Gastroesophageal sphincter (tissue), 4 donors: Measurements from ENCODE around the gene CCDC124. TPM values are rescaled to one million over a fixed set of nuclear protein-coding genes. Genes with fewer than 3 reads are reported as not detected.
"Not testable (repeated sequence)": the region's sequence is repeated elsewhere in the genome, so short reads cannot be mapped to it uniquely, and the experiment has no call there.

ENCODE experiments used
- ATAC-seq: fragments of 150-250 bp; one replicate; pipeline ENCODE4 v1.9.1; 2016; ENCODE audit warnings: mild to moderate bottlenecking, moderate library complexity
- H3K27ac ChIP-seq, 4 donors: fragments of 200-600 bp; sonication (generic) in 3 of 4; 1 replicate in 3 of 4; 2 replicates in 1 of 4; pipeline ENCODE4 v1.5.1; 2016 to 2019
- H3K27me3 ChIP-seq: fragments of 200-600 bp; sonication (generic); one replicate; pipeline ENCODE4 v1.5.1; 2019
- H3K36me3 ChIP-seq, 2 donors: fragments of 200-600 bp; sonication (generic); one replicate each; pipeline ENCODE4 v1.5.1; 2019; ENCODE audit warnings: control low read depth in 1 of 2
- H3K4me1 ChIP-seq, 3 donors: fragments of 200-600 bp; sonication (generic); 1 replicate in 2 of 3; 2 replicates in 1 of 3; pipeline ENCODE4 v1.5.1; 2016 to 2019; ENCODE audit warnings: control low read depth in 2 of 3
- H3K4me3 ChIP-seq, 2 donors: fragments of 200-600 bp; sonication (generic); one replicate each; pipeline ENCODE4 v1.5.1; 2019; ENCODE audit warnings: mild to moderate bottlenecking in 1 of 2, moderate library complexity in 1 of 2
- H3K9me3 ChIP-seq, 3 donors: fragments of 200-600 bp; sonication (generic); one replicate each; pipeline ENCODE4 v1.5.1; 2017 to 2019; ENCODE audit warnings: control low read depth in 2 of 3
- EP300 ChIP-seq: sonication (generic); formaldehyde crosslinking; IDR thresholded peaks from one replicate; pipeline ENCODE4 v1.6.1; 2017; ENCODE audit warnings: antibody characterized with exemption, mild to moderate bottlenecking
- POLR2A ChIP-seq, 2 donors: fragments of 450-650 bp; IDR thresholded peaks; one replicate each; pipeline ENCODE4 v1.6.1; 2017; ENCODE audit warnings: antibody characterized with exemption in 2 of 2, mild to moderate bottlenecking in 2 of 2, moderate library complexity in 1 of 2
- POLR2AphosphoS5 ChIP-seq: sonication (generic); formaldehyde crosslinking; IDR thresholded peaks from one replicate; pipeline ENCODE4 v1.6.1; 2017; ENCODE audit warnings: antibody characterized with exemption
- WGBS, 2 donors: methylation state at CpG; one replicate each; pipeline ENCODE4 v1.1.5; 2018; ENCODE audit warnings: low coverage in 1 of 2; 5-methylcytosine and 5-hydroxymethylcytosine counted together
- total RNA-seq, 4 donors: library from RNA; depleted of rRNA; stranded (reverse); fragments of >200 nt; gene quantifications; one replicate each; pipeline ENCODE4 v1.1.0, GENCODE V29; 2016
- TF ChIP-seq, protein P1 (sequence below), 4 experiments: fragments of 200-600 bp in 2 of 4; fragments of 450-650 bp in 2 of 4; sonication (generic) in 1 of 4; IDR thresholded peaks; one replicate each; pipeline ENCODE4 v1.5.1; 2017 to 2019; ENCODE audit warnings: antibody characterized with exemption in 4 of 4, mild to moderate bottlenecking in 2 of 4, moderate library complexity in 2 of 4

The CCDC124 gene
- total RNA-seq, 4 donors from 2014 or later = 48.1 to 75.9 (median 56.6) TPM

DNA sequence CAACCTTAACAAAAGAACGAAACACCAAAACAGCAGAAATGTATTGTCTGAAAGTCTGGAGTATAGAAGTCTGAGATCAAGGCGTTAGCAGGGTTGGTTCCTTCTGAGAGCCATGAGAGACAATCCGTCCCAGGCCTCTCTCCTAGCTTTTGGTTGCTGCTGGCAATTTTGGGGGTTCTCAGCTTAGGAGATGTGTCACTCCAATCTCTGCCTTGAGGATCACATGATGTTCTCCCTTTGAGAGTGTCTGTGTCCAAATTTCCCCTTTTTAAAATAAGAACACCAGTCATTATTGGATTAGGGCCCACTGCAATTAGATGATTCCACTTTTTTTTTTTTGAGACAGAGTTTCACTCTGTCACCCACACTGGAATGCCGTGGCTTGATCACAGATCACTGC, 44.2 kb downstream of the CCDC124 start:
- WGBS, 2 donors = 75 to 88% methylated on average over 3 to 4 of the region's 4 CpGs
- no peak overlapping the region for H3K4me3 ChIP-seq
- no peak for ATAC-seq
- H3K9me3 ChIP-seq = no peaks in the 10 kb centered on the region
- no peaks in the 10 kb centered on the region for H3K36me3 ChIP-seq
- H3K27ac ChIP-seq = no peak overlapping the region
- TF ChIP-seq POLR2AphosphoS5 = no peak
- TF ChIP-seq, protein P1, sequence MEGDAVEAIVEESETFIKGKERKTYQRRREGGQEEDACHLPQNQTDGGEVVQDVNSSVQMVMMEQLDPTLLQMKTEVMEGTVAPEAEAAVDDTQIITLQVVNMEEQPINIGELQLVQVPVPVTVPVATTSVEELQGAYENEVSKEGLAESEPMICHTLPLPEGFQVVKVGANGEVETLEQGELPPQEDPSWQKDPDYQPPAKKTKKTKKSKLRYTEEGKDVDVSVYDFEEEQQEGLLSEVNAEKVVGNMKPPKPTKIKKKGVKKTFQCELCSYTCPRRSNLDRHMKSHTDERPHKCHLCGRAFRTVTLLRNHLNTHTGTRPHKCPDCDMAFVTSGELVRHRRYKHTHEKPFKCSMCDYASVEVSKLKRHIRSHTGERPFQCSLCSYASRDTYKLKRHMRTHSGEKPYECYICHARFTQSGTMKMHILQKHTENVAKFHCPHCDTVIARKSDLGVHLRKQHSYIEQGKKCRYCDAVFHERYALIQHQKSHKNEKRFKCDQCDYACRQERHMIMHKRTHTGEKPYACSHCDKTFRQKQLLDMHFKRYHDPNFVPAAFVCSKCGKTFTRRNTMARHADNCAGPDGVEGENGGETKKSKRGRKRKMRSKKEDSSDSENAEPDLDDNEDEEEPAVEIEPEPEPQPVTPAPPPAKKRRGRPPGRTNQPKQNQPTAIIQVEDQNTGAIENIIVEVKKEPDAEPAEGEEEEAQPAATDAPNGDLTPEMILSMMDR (IDR thresholded peaks at IDR 0.05) = no peak
- H3K4me1 ChIP-seq = no peaks in the 10 kb centered on the region
- peaks cover 9% of the 10 kb centered on the region for H3K27me3 ChIP-seq

DNA sequence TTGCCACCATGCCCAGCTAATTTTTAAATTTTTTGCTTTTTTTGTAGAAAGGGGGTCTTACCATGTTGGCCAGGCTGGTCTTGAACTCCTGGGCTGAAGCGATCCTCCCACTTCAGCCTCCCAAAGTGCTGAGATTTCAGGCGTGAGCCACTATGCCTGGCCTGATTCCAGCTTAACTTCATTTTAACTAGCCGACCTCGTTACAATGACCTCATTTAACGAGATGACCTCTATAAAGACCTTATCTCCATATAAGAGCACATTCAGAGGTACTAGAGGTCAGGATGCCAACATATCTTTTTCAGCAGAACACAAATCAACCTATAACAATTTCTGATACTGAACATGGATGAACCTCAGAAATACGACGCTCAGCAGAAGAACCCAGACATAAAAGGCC, 44.7 kb downstream of the CCDC124 start:
- 68% methylated on average over 7 of the region's 7 CpGs; no CpG with 5 or more reads in 1 of the 2 donors for WGBS, 2 donors
- no peaks in the 10 kb centered on the region for H3K4me1 ChIP-seq
- H3K27ac ChIP-seq = no peak overlapping the region
- ATAC-seq = no peak
- H3K27me3 ChIP-seq = peaks cover 12% of the 10 kb centered on the region
- TF ChIP-seq, protein P1 (IDR thresholded peaks at IDR 0.05) = no peak
- no peak for TF ChIP-seq POLR2A (IDR thresholded peaks at IDR 0.05)
- no peak overlapping the region for H3K4me3 ChIP-seq
- no peaks in the 10 kb centered on the region for H3K9me3 ChIP-seq
- H3K36me3 ChIP-seq = no peaks in the 10 kb centered on the region

DNA sequence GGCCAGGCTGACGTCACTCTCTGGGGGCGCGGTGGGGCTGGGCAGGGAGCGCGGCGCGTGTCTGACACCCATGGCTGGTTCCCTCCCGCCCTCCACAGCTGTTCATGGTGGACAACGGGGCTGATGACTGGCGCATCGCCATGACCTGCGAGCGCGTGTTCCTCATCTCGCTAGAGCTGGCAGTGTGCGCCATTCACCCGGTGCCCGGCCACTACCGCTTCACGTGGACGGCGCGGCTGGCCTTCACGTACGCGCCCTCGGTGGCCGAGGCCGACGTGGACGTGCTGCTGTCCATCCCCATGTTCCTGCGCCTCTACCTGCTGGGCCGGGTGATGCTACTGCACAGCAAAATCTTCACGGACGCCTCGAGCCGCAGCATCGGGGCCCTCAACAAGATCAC, 48.8 kb downstream of the CCDC124 start:
- Histone ChIP-seq H3K36me3 (no peaks in the 10 kb centered on the region), H3K27me3 (peaks cover 39% of the 10 kb centered on the region), H3K4me3 (no peak overlapping the region), H3K4me1 (no peaks in the 10 kb centered on the region), H3K9me3 (no peaks in the 10 kb centered on the region), H3K27ac (no peak overlapping the region)
- no peak for ATAC-seq
- WGBS, 2 donors = 87% methylated on average over 16 of the region's 38 CpGs; no CpG with 5 or more reads in 1 of the 2 donors
- TF ChIP-seq, protein P1 (IDR thresholded peaks at IDR 0.05) = no peak
- no peak for TF ChIP-seq EP300
- TF ChIP-seq POLR2AphosphoS5 = no peak
- TF ChIP-seq POLR2A (IDR thresholded peaks at IDR 0.05) = no peak

DNA sequence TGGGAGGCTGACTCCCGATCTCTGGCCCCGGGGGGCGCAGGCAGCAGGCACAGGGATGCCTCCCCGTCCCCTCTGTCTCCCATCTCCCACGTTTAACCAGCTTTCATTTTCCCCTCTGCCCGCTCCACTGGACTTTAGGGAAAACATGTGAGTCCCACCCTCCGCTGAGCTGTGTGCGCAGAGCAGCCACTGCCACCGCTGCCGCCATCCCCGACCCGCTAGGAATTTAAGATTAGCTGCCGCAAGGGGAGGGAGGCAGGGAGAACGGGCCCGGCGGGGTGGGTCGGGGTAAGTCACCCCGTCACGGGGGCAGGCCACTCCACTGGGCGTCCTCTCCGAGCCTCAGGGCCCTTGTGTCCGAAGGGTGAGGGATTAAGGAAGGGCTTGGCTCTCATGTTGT, 49.6 kb downstream of the CCDC124 start:
- Histone ChIP-seq H3K4me3 (no peak overlapping the region), H3K4me1 (no peaks in the 10 kb centered on the region), H3K27ac (no peak overlapping the region), H3K27me3 (peaks cover 39% of the 10 kb centered on the region), H3K9me3 (no peaks in the 10 kb centered on the region), H3K36me3 (no peaks in the 10 kb centered on the region)
- TF ChIP-seq, protein P1 (IDR thresholded peaks at IDR 0.05) = no peak
- 65 to 100% methylated on average over 2 to 3 of the region's 22 CpGs for whole genome bisulfite sequencing, 2 donors
- ATAC-seq = no peak

DNA sequence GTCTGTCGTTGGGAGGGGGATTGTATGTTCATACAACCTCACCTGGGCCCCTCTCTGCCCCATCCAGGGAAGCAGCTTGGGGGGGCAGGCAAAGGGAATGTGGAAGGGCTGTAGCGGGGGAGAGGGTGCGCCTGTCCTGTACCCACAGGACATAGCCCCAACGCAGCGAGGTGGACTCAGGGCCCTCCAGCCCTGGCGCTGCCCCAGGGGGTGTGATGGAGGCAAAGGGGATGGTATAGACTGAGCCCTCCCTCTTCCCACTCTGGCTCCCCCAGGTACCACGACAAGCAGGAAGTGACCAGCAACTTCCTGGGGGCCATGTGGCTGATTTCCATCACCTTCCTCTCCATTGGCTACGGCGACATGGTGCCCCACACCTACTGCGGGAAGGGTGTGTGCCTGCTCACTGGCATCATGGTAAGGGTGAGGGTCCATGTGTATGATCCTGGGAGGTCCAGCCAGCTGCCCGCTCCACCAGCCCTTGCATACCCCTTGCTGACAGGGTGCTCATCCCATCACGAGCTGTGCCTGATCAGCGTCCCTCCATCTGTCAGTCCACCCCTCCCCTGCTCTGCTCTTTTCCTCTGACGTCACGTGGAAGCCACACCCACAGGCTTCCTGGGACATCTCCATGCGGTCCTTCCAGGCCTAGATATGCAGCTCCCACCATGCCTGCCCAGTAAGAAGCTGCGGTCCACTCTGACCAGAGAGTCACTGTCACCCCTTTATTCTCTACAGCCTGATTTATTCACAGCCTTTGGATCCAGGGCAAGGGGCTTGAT, 52.4 kb downstream of the CCDC124 start:
- 55 to 84% methylated on average over 5 to 6 of the region's 17 CpGs for WGBS, 2 donors
- H3K4me1 ChIP-seq = no peaks in the 10 kb centered on the region
- H3K9me3 ChIP-seq = no peaks in the 10 kb centered on the region
- TF ChIP-seq POLR2A (IDR thresholded peaks at IDR 0.05) (no peak), EP300 (no peak)
- TF ChIP-seq, protein P1 (IDR thresholded peaks at IDR 0.05) = no peak
- H3K36me3 ChIP-seq = no peaks in the 10 kb centered on the region
- no peak overlapping the region for H3K4me3 ChIP-seq
- no peak for ATAC-seq
- no peak overlapping the region for H3K27ac ChIP-seq
- peaks cover 36% of the 10 kb centered on the region for H3K27me3 ChIP-seq

DNA sequence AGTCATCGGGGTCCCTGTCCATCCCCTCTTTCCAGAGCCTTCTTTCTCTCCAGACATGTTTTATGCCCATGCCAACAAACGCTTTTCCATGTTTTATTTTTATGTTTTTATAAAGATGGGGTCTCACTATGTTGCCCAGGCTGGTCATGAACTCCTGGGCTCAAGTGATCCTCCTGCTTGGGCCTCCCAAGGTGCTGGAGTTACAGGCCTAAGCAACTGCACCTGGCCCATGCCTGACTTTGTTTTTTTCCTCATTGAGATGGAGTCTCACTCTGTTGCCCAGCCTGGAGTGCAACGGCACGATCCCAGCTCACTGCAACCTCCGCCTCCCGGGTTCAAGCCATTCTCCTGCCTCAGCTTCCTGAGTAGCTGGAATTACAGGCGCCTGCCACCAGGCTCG, 53.8 kb downstream of the CCDC124 start:
- not testable (repeated sequence) for H3K27ac ChIP-seq, ATAC-seq, H3K4me1 ChIP-seq, H3K36me3 ChIP-seq, H3K9me3 ChIP-seq, H3K4me3 ChIP-seq
- H3K27me3 ChIP-seq = peaks cover 36% of the 10 kb centered on the region
- 81 to 82% methylated on average over 8 of the region's 8 CpGs for WGBS, 2 donors
